ENCODE results near the gene RSRC1. TPM values are rescaled to one million over a fixed set of nuclear protein-coding genes. Genes with fewer than 3 reads are reported as not detected.

Gene RSRC1
- total and polyA plus RNA-seq, 2 of the 8 experiments (the other 6 are each of a cell fraction or from before 2014, with no cell fraction given): 2.0 to 27.9 TPM

DNA sequence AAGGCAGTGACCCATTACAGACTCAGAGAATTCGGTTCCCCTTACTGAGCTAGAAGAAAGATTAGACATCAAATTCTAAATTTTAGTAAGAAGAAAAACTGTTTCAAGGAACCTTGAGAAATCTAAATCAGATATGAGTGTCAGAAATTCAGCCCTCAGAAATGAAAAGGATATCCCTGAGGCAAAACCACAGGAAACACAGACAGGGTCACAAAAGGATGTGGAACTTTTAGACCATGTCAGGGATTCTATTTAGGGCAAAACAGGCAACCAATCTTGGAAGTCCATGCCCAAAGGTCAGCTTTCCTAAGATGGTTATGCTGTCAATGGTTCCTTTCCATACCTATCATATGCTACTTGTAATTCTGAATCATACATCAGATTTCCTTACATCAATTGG lies 35.3 kb upstream of the RSRC1 start (continued):
- TF ChIP-seq, protein P1, sequence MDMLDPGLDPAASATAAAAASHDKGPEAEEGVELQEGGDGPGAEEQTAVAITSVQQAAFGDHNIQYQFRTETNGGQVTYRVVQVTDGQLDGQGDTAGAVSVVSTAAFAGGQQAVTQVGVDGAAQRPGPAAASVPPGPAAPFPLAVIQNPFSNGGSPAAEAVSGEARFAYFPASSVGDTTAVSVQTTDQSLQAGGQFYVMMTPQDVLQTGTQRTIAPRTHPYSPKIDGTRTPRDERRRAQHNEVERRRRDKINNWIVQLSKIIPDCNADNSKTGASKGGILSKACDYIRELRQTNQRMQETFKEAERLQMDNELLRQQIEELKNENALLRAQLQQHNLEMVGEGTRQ (IDR thresholded peaks at IDR 0.05; ENCODE audit: low read length): no peak
- TF ChIP-seq MAFK (IDR thresholded peaks at IDR 0.05; ENCODE audit: low read depth, low read length) (no peak), SP2 (IDR thresholded peaks at IDR 0.05; ENCODE audit: low read length) (no peak), CBX5 (IDR thresholded peaks at IDR 0.05; ENCODE audit: low read depth, low read length) (no peak), RAD21 (IDR thresholded peaks at IDR 0.05 in 1 of 2, conservative IDR thresholded peaks at IDR 0.05 in 1 of 2; ENCODE audit: low read depth in 2 of 2, low read length in 2 of 2) (no peak), SIX5 (IDR thresholded peaks at IDR 0.05; ENCODE audit: low read depth, low read length) (no peak), POLR2AphosphoS5 (IDR thresholded peaks at IDR 0.05; ENCODE audit: low read depth, low read length) (no peak)
- TF ChIP-seq, protein P2, sequence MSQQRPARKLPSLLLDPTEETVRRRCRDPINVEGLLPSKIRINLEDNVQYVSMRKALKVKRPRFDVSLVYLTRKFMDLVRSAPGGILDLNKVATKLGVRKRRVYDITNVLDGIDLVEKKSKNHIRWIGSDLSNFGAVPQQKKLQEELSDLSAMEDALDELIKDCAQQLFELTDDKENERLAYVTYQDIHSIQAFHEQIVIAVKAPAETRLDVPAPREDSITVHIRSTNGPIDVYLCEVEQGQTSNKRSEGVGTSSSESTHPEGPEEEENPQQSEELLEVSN (IDR thresholded peaks at IDR 0.05): no peak

Measured in H1 (cell line).